ENCODE results near the gene SPRYD7. TPM values are rescaled to one million over a fixed set of nuclear protein-coding genes. Genes with fewer than 3 reads are reported as not detected.
"Not testable (repeated sequence)": the region's sequence is repeated elsewhere in the genome, so short reads cannot be mapped to it uniquely, and the experiment has no call there.

SPRYD7 gene
- total RNA-seq, 1 experiment from 2014 or later: 6.2 TPM

- ChIA-PET CTCF (no interaction called here), POLR2A (no interaction called here)
- BruUV-seq (replicated peaks): no TSS peak
- H3K4me3 ChIP-seq (ENCODE audit: low read depth in 2 of 2, low read length in 2 of 2): no peak overlapping the region
- no peaks in the 10 kb centered on the region for H3K4me1 ChIP-seq (ENCODE audit: control insufficient read depth, insufficient read depth, low read length)
- no peaks in the 10 kb centered on the region for H3K9me3 ChIP-seq (ENCODE audit: control insufficient read depth, insufficient read depth, low read depth, low read length)
- DNase-seq (ENCODE audit: low read depth, low spot score) (no peak), ATAC-seq (no peak)
- in situ Hi-C loops (cut with HindIII; ENCODE audit: low pct_unique_long_range_greater_than_20kb, low sequenced_read_pairs): no loop called here
- TF ChIP-seq POLR2AphosphoS5 (IDR thresholded peaks at IDR 0.05; ENCODE audit: low read depth, low read length) (no peak), SIN3A (IDR thresholded peaks at IDR 0.05; ENCODE audit: borderline replicate concordance, insufficient read depth, low read depth, low read length) (no peak), TCF7L2 (IDR thresholded peaks at IDR 0.05; ENCODE audit: low read depth, low read length) (no peak)
- TF ChIP-seq, protein P1, sequence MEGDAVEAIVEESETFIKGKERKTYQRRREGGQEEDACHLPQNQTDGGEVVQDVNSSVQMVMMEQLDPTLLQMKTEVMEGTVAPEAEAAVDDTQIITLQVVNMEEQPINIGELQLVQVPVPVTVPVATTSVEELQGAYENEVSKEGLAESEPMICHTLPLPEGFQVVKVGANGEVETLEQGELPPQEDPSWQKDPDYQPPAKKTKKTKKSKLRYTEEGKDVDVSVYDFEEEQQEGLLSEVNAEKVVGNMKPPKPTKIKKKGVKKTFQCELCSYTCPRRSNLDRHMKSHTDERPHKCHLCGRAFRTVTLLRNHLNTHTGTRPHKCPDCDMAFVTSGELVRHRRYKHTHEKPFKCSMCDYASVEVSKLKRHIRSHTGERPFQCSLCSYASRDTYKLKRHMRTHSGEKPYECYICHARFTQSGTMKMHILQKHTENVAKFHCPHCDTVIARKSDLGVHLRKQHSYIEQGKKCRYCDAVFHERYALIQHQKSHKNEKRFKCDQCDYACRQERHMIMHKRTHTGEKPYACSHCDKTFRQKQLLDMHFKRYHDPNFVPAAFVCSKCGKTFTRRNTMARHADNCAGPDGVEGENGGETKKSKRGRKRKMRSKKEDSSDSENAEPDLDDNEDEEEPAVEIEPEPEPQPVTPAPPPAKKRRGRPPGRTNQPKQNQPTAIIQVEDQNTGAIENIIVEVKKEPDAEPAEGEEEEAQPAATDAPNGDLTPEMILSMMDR (IDR thresholded peaks at IDR 0.05): no peak
- no peak overlapping the region for H3K27ac ChIP-seq (ENCODE audit: low read length)
- H3K36me3 ChIP-seq (ENCODE audit: control insufficient read depth, insufficient read depth, low read length): no peaks in the 10 kb centered on the region; the same call in 1 of the 2 replicates
- intact Hi-C loops (cut with micrococcal nuclease; ENCODE audit: unreplicated experiment): no loop called here
- H3K27me3 ChIP-seq (ENCODE audit: control insufficient read depth, insufficient read depth, low read length): no peaks in the 10 kb centered on the region
Measured at GRCh38 chr13:49925881-49926418, 10.2 kb downstream of the SPRYD7 start.

- Histone ChIP-seq H3K9me3 (ENCODE audit: control insufficient read depth, insufficient read depth, low read depth, low read length) (no peaks in the 10 kb centered on the region), H3K4me3 (ENCODE audit: low read depth in 2 of 2, low read length in 2 of 2) (no peak overlapping the region), H3K27ac (ENCODE audit: low read length) (no peak overlapping the region), H3K36me3 (ENCODE audit: control insufficient read depth, insufficient read depth, low read length) (no peaks in the 10 kb centered on the region; the same call in 1 of the 2 replicates), H3K4me1 (ENCODE audit: control insufficient read depth, insufficient read depth, low read length) (no peaks in the 10 kb centered on the region), H3K27me3 (ENCODE audit: control insufficient read depth, insufficient read depth, low read length) (no peaks in the 10 kb centered on the region)
- BruUV-seq (replicated peaks): no TSS peak
- ATAC-seq: no peak
- in situ Hi-C loops (cut with HindIII; ENCODE audit: low pct_unique_long_range_greater_than_20kb, low sequenced_read_pairs) (no loop called here), intact Hi-C loops (cut with micrococcal nuclease; ENCODE audit: unreplicated experiment) (no loop called here)
- ChIA-PET POLR2A (no interaction called here), CTCF (no interaction called here)
- DNase-seq (ENCODE audit: low read depth, low spot score): no peak
- no peak for TF ChIP-seq REST (IDR thresholded peaks at IDR 0.05; ENCODE audit: insufficient read depth in 1 of 2, low read depth in 2 of 2, low read length in 1 of 2)
- TF ChIP-seq TCF7L2 (IDR thresholded peaks at IDR 0.05; ENCODE audit: low read depth, low read length): no peak
- no peak for TF ChIP-seq SIN3A (IDR thresholded peaks at IDR 0.05; ENCODE audit: borderline replicate concordance, insufficient read depth, low read depth, low read length)
- TF ChIP-seq, protein P1 (IDR thresholded peaks at IDR 0.05): no peak
- TF ChIP-seq POLR2AphosphoS5 (IDR thresholded peaks at IDR 0.05; ENCODE audit: low read depth, low read length): no peak
Measured at GRCh38 chr13:49922301-49922700, 13.8 kb downstream of the SPRYD7 start.

GRCh38 chr13:49920969-49921368, 15.2 kb downstream of the SPRYD7 start:
- H3K9me3 ChIP-seq (ENCODE audit: control insufficient read depth, insufficient read depth, low read depth, low read length); H3K27me3 ChIP-seq (ENCODE audit: control insufficient read depth, insufficient read depth, low read length); in situ Hi-C loops (cut with HindIII; ENCODE audit: low pct_unique_long_range_greater_than_20kb, low sequenced_read_pairs); POLR2A ChIA-PET; H3K4me3 ChIP-seq (ENCODE audit: low read depth in 2 of 2, low read length in 2 of 2); H3K36me3 ChIP-seq (ENCODE audit: control insufficient read depth, insufficient read depth, low read length); ATAC-seq; intact Hi-C loops (cut with micrococcal nuclease; ENCODE audit: unreplicated experiment); H3K27ac ChIP-seq (ENCODE audit: low read length); H3K4me1 ChIP-seq (ENCODE audit: control insufficient read depth, insufficient read depth, low read length); DNase-seq (ENCODE audit: low read depth, low spot score); CTCF ChIA-PET; BruUV-seq (replicated peaks): not testable (repeated sequence)

DNA sequence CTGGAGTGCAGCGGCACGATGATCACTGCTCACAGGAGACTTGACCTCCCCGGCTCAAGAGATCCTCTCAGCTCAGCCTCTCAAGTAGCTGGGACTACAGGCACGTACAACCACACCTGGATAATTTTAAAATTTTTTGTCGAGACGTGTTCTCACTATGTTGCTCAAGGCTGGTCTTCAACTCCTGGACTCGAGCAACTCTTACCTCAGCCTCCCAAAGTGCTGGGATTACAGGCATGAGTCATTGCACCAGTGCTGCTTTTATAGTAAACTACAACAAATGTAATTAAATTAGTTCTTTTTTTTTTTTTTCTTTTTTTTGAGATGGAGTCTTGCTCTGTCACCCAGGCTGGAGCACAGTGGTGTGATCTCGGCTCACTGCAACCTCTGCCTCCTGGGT, 18.0 kb downstream of the SPRYD7 start:
- H3K4me3 ChIP-seq (ENCODE audit: low read depth in 2 of 2, low read length in 2 of 2); H3K27me3 ChIP-seq (ENCODE audit: control insufficient read depth, insufficient read depth, low read length); ATAC-seq; H3K4me1 ChIP-seq (ENCODE audit: control insufficient read depth, insufficient read depth, low read length); CTCF ChIA-PET; H3K36me3 ChIP-seq (ENCODE audit: control insufficient read depth, insufficient read depth, low read length); BruUV-seq (replicated peaks); intact Hi-C loops (cut with micrococcal nuclease; ENCODE audit: unreplicated experiment); H3K9me3 ChIP-seq (ENCODE audit: control insufficient read depth, insufficient read depth, low read depth, low read length); in situ Hi-C loops (cut with HindIII; ENCODE audit: low pct_unique_long_range_greater_than_20kb, low sequenced_read_pairs); H3K27ac ChIP-seq (ENCODE audit: low read length); POLR2A ChIA-PET; DNase-seq (ENCODE audit: low read depth, low spot score): not testable (repeated sequence)

Data from Panc1 (cell line).